ENCODE measurements around the gene TGFB2. TPM values are rescaled to one million over a fixed set of nuclear protein-coding genes. Genes with fewer than 3 reads are reported as not detected.

Gene TGFB2
- total and polyA plus RNA-seq, 2 donors (not counting 3 experiments of a cell fraction or from before 2014, with no cell fraction given) = 21.2 to 43.5 TPM

DNA sequence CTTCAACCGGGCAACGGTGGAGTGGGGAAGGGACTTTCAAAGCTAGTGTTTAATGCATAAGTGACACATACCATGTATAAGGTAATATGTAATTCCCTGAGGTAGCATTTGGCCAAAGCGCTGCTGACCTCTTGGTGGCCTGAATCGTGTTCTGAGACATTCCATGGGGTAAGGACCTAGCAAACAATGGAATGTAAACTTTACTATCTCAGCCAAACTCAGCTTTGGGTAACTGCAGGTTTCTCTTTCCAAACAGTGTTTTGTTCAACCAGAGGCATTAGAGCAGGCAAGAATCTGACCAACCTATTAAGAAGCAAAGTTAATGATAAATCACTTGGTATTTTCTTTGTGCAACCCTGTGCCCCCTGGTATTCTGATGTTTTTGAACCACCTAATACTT, 22.0 kb downstream of the TGFB2 start:
- CTCF ChIA-PET = interaction anchor here (0.6 to 2.1 kb wide), 4 partner anchors 10 to 700 kb away, joined by 3 to 5 read pairs (median 4); no protein-coding TSS in a partner anchor
- Histone ChIP-seq H3K4me1 (ENCODE audit: control insufficient read depth, extremely low read depth, insufficient read depth, low read length) (peaks cover 6% of the 10 kb centered on the region), H3K27me3 (ENCODE audit: control insufficient read depth in 2 of 2, insufficient read depth in 2 of 2, low read length in 2 of 2) (no peaks in the 10 kb centered on the region), H3K9ac (replicated peaks; ENCODE audit: extremely low read depth, insufficient read depth, low read length) (no peak overlapping the region), H3K9me3 (replicated peaks; ENCODE audit: control insufficient read depth, insufficient read depth, low read length) (no peaks in the 10 kb centered on the region), H3K4me2 (ENCODE audit: insufficient read depth, low read length) (no peak overlapping the region), H3K9me1 (replicated peaks; ENCODE audit: control insufficient read depth, extremely low read depth, insufficient read depth, low read length) (no peaks in the 10 kb centered on the region), H3K27ac (ENCODE audit: insufficient read depth, low read depth, low read length) (no peak overlapping the region), H4K20me1 (replicated peaks; ENCODE audit: control insufficient read depth, extremely low read depth, insufficient read depth, low read length) (no peaks in the 10 kb centered on the region), H3K79me2 (ENCODE audit: control insufficient read depth, insufficient read depth, low read length) (no peaks in the 10 kb centered on the region), H3K36me3 (ENCODE audit: control insufficient read depth in 2 of 2, extremely low read depth in 1 of 2, insufficient read depth in 2 of 2, low read length in 2 of 2) (no peaks in the 10 kb centered on the region), H3K4me3 (replicated peaks in 1 of 3; ENCODE audit: insufficient read depth in 1 of 3, low read depth in 1 of 3, low read length in 3 of 3) (no peak overlapping the region), H2AFZ (ENCODE audit: low read depth, low read length) (no peak overlapping the region)
- POLR2A ChIA-PET = no interaction called here
- dilution Hi-C loops (cut with MboI; ENCODE audit: extremely low pct_ligation_motif_present, low sequenced_read_pairs) = no loop called here
- intact Hi-C loops (cut with micrococcal nuclease) = no loop called here
- FAIRE-seq (peak; percentile 44), DNase-seq (ENCODE audit: low read depth, low spot score) (no peak)
- BruUV-seq (replicated peaks) = no TSS peak
- no peak for TF ChIP-seq POLR2AphosphoS5 (IDR thresholded peaks at IDR 0.05; ENCODE audit: insufficient read depth, low read depth, low read length)

DNA sequence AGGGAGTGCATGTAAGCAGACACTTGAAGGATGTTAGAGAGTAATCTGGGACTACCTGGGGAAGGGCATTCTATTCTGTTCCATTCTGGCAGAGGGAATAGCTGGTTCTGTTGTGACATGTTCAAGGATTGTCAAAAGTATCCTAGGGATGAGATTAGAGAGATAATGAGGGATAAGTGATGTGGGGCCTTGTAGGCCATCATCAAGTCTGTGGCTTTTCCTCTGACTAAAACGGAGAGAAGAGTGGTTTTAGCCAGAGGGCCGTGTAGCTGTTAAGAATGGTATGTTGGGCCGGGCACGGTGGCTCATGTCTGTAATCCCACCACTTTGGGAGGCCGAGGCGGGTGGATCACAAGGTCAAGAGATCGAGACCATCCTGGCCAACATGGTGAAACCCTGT, 23.6 kb downstream of the TGFB2 start:
- no peak overlapping the region for H2AFZ ChIP-seq (ENCODE audit: low read depth, low read length)
- H3K36me3 ChIP-seq (ENCODE audit: control insufficient read depth in 2 of 2, extremely low read depth in 1 of 2, insufficient read depth in 2 of 2, low read length in 2 of 2) = no peaks in the 10 kb centered on the region
- H3K9ac ChIP-seq (replicated peaks; ENCODE audit: extremely low read depth, insufficient read depth, low read length) = no peak overlapping the region
- FAIRE-seq = no peak
- H3K4me3 ChIP-seq (replicated peaks in 1 of 3; ENCODE audit: insufficient read depth in 1 of 3, low read depth in 1 of 3, low read length in 3 of 3) = no peak overlapping the region
- no TSS peak for BruUV-seq (replicated peaks)
- H3K9me1 ChIP-seq (replicated peaks; ENCODE audit: control insufficient read depth, extremely low read depth, insufficient read depth, low read length) = no peaks in the 10 kb centered on the region
- dilution Hi-C loops (cut with MboI; ENCODE audit: extremely low pct_ligation_motif_present, low sequenced_read_pairs) = no loop called here
- TF ChIP-seq JUN (IDR thresholded peaks at IDR 0.05; ENCODE audit: borderline replicate concordance, insufficient read depth, insufficient read length, low read depth) (no peak), FOS (IDR thresholded peaks at IDR 0.05; ENCODE audit: borderline replicate concordance, insufficient read depth, low read length) (no peak), GATA2 (IDR thresholded peaks at IDR 0.05; ENCODE audit: insufficient read depth, insufficient read length, low read depth, low read length) (no peak), EZH2 (IDR thresholded peaks at IDR 0.05; ENCODE audit: borderline replicate concordance, low read depth, low read length, severe bottlenecking) (no peak), POLR2A (IDR thresholded peaks at IDR 0.05; ENCODE audit: low read depth, low read length) (no peak), POLR2AphosphoS5 (IDR thresholded peaks at IDR 0.05; ENCODE audit: insufficient read depth, low read depth, low read length) (no peak), MYC (IDR thresholded peaks at IDR 0.05; ENCODE audit: low read depth, low read length) (no peak)
- TF ChIP-seq, protein P1, sequence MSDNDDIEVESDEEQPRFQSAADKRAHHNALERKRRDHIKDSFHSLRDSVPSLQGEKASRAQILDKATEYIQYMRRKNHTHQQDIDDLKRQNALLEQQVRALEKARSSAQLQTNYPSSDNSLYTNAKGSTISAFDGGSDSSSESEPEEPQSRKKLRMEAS (IDR thresholded peaks at IDR 0.05; ENCODE audit: insufficient read depth, insufficient read length) = no peak
- TF ChIP-seq, protein P2, sequence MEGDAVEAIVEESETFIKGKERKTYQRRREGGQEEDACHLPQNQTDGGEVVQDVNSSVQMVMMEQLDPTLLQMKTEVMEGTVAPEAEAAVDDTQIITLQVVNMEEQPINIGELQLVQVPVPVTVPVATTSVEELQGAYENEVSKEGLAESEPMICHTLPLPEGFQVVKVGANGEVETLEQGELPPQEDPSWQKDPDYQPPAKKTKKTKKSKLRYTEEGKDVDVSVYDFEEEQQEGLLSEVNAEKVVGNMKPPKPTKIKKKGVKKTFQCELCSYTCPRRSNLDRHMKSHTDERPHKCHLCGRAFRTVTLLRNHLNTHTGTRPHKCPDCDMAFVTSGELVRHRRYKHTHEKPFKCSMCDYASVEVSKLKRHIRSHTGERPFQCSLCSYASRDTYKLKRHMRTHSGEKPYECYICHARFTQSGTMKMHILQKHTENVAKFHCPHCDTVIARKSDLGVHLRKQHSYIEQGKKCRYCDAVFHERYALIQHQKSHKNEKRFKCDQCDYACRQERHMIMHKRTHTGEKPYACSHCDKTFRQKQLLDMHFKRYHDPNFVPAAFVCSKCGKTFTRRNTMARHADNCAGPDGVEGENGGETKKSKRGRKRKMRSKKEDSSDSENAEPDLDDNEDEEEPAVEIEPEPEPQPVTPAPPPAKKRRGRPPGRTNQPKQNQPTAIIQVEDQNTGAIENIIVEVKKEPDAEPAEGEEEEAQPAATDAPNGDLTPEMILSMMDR (IDR thresholded peaks at IDR 0.05; ENCODE audit: extremely low read depth in 1 of 2, insufficient read depth in 1 of 2, low read depth in 1 of 2, low read length in 2 of 2) = no peak
- H3K79me2 ChIP-seq (ENCODE audit: control insufficient read depth, insufficient read depth, low read length) = no peaks in the 10 kb centered on the region
- intact Hi-C loops (cut with micrococcal nuclease) = no loop called here
- ChIA-PET CTCF (interaction anchor here (2.1 kb wide), 1 partner anchor 8 kb away, joined by 5 read pairs; no protein-coding TSS in a partner anchor), POLR2A (no interaction called here)
- H3K27me3 ChIP-seq (ENCODE audit: control insufficient read depth in 2 of 2, insufficient read depth in 2 of 2, low read length in 2 of 2) = no peaks in the 10 kb centered on the region
- H3K4me1 ChIP-seq (ENCODE audit: control insufficient read depth, extremely low read depth, insufficient read depth, low read length) = peaks cover 9% of the 10 kb centered on the region
- no peaks in the 10 kb centered on the region for H3K9me3 ChIP-seq (replicated peaks; ENCODE audit: control insufficient read depth, insufficient read depth, low read length)
- no peak overlapping the region for H3K27ac ChIP-seq (ENCODE audit: insufficient read depth, low read depth, low read length)
- DNase-seq (ENCODE audit: low read depth, low spot score) = no peak
- H4K20me1 ChIP-seq (replicated peaks; ENCODE audit: control insufficient read depth, extremely low read depth, insufficient read depth, low read length) = no peaks in the 10 kb centered on the region
- H3K4me2 ChIP-seq (ENCODE audit: insufficient read depth, low read length) = no peak overlapping the region
